Kidney (tissue), 14 donors: ENCODE data around the gene PIK3CB. TPM values are rescaled to one million over a fixed set of nuclear protein-coding genes. Genes with fewer than 3 reads are reported as not detected.
"Not testable (repeated sequence)": the region's sequence is repeated elsewhere in the genome, so short reads cannot be mapped to it uniquely, and the experiment has no call there.

Source experiments
- DNase-seq, 5 donors: peaks; one replicate each; pipeline ENCODE4 v3.0.0-alpha.2; 2013 to 2020
- FAIRE-seq: peaks from 2 replicates; lab custom pipeline; 2012; peaks lifted over from hg19 to GRCh38; lab: Jason Lieb, UNC
- H3K27ac ChIP-seq, 2 donors: one replicate each; pipeline ENCODE4 v1.7.0; 2013; ENCODE audit warnings: low read depth in 2 of 2, low read length in 2 of 2, inconsistent platforms in 1 of 2
- H3K27me3 ChIP-seq: one replicate; pipeline ENCODE4 v1.7.1; 2013; ENCODE audit warnings: low read length, inconsistent platforms; ENCODE audit not compliant: control insufficient read depth, insufficient read depth
- H3K36me3 ChIP-seq, 3 donors: one replicate each; pipeline versions ENCODE4 v1.7.0 to v1.7.1; 2013; ENCODE audit warnings: low read length in 3 of 3, control low read depth in 1 of 3, inconsistent platforms in 1 of 3; ENCODE audit not compliant: insufficient read depth in 3 of 3, control insufficient read depth in 2 of 3
- H3K4me1 ChIP-seq, 3 donors: one replicate each; pipeline versions ENCODE4 v1.7.0 to v1.7.1; 2013; ENCODE audit warnings: low read length in 3 of 3, inconsistent platforms in 1 of 3, low read depth in 1 of 3; ENCODE audit not compliant: control insufficient read depth in 2 of 3, insufficient read depth in 2 of 3
- H3K4me3 ChIP-seq, 3 donors: one replicate each; pipeline versions ENCODE4 v1.7.0 to v1.8.1; 2013; ENCODE audit warnings: low read length in 3 of 3, control low read depth in 1 of 3, inconsistent platforms in 1 of 3
- H3K9ac ChIP-seq, 3 donors: one replicate each; pipeline versions ENCODE4 v1.7.0 to v1.7.1; 2013; ENCODE audit warnings: low read length in 3 of 3, control low read depth in 1 of 3, inconsistent platforms in 1 of 3
- H3K9me3 ChIP-seq, 3 donors: one replicate each; pipeline versions ENCODE4 v1.7.0 to v1.7.1; 2013; ENCODE audit warnings: low read length in 3 of 3, control low read depth in 1 of 3, inconsistent platforms in 1 of 3; ENCODE audit not compliant: control insufficient read depth in 2 of 3, insufficient read depth in 1 of 3
- intact Hi-C: fragments of 100-400 bp; cut with DNase I; formaldehyde crosslinking; loops from one replicate; pipeline ENCODE4 v1.11.1; 2022
- polyA plus RNA-seq: library from polyadenylated mRNA; stranded (reverse); fragments of 350-450 nt; fragmentation: Illumina TruSeq; extraction: RNeasy Lipid Tissue Mini Kit (QIAGEN cat#74804); gene quantifications from one replicate; pipeline ENCODE4 v1.2.3, GENCODE V29; 2014; ENCODE audit warnings: low read depth, low replicate concordance; ENCODE audit not compliant: insufficient read depth
- total RNA-seq: library from RNA; stranded (reverse); fragmentation: NEBNext Ultra II Directional; extraction: Animal tissue kit (Norgen Biotek cat#: 25700); gene quantifications from one replicate; pipeline ENCODE4 v1.2.1, GENCODE V29; 2021
- TF ChIP-seq, protein P1 (sequence below): IDR thresholded peaks from 3 replicates; pipeline ENCODE4 v1.5.1; 2012; ENCODE audit warnings: mild to moderate bottlenecking, moderate library complexity, borderline replicate concordance; ENCODE audit not compliant: insufficient read depth; ENCODE audit errors: extremely low read depth
- donor health status: control.
- donor health status: control.
- donor health status: control.
- donor health status: control.
- donor health status: control.
- donor health status: DM: yes; HTN: yes; CAD: no.
- donor health status: Normal renal cell carcinoma (clear cell type).

Gene PIK3CB
- total and polyA plus RNA-seq, 2 donors from 2014 or later: 20.1 to 48.0 TPM

DNA sequence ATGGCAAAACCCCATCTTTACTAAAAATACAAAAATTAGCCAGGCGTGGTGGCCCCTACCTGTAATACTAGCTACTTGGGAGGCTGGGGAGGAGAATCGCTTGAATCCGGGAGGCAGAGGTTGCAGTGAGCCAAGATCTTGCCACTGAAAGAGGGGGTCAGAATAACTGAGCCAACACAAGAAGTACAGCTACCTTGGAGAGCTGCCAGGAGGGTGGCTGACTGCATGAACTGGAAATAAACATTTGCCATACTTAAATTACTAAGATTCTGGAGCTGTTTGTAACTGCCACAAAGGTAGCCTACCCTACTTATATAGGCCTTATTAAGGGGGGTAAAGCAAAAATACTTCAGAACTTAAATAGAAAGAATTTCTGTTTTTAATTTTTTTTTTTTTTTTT lies 15.4 kb upstream of the PIK3CB start:
- Histone ChIP-seq H3K4me3 (no peak overlapping the region), H3K27me3 (no peaks in the 10 kb centered on the region), H3K9ac (no peak overlapping the region), H3K36me3 (no peaks in the 10 kb centered on the region), H3K4me1 (peaks cover 2 to 6% (median 5%) of the 10 kb centered on the region in 3 donors), H3K27ac (no peak overlapping the region), H3K9me3 (no peaks in the 10 kb centered on the region)
- TF ChIP-seq, protein P1, sequence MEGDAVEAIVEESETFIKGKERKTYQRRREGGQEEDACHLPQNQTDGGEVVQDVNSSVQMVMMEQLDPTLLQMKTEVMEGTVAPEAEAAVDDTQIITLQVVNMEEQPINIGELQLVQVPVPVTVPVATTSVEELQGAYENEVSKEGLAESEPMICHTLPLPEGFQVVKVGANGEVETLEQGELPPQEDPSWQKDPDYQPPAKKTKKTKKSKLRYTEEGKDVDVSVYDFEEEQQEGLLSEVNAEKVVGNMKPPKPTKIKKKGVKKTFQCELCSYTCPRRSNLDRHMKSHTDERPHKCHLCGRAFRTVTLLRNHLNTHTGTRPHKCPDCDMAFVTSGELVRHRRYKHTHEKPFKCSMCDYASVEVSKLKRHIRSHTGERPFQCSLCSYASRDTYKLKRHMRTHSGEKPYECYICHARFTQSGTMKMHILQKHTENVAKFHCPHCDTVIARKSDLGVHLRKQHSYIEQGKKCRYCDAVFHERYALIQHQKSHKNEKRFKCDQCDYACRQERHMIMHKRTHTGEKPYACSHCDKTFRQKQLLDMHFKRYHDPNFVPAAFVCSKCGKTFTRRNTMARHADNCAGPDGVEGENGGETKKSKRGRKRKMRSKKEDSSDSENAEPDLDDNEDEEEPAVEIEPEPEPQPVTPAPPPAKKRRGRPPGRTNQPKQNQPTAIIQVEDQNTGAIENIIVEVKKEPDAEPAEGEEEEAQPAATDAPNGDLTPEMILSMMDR: no peak
- intact Hi-C loops: no loop called here
- peak in 1 of 5 donors; percentile 29 for DNase-seq
- FAIRE-seq: no peak

GRCh38 chr3:138849222-138849940 lies 14.7 kb upstream of the PIK3CB start:
- no peaks in the 10 kb centered on the region for H3K36me3 ChIP-seq
- H3K4me3 ChIP-seq: no peak overlapping the region
- H3K27me3 ChIP-seq: no peaks in the 10 kb centered on the region
- H3K27ac ChIP-seq: no peak overlapping the region
- DNase-seq (no peak), FAIRE-seq (no peak)
- intact Hi-C loops: no loop called here
- no peak overlapping the region for H3K9ac ChIP-seq
- TF ChIP-seq, protein P1: no peak
- H3K9me3 ChIP-seq: no peaks in the 10 kb centered on the region
- H3K4me1 ChIP-seq: peaks cover 2 to 6% (median 5%) of the 10 kb centered on the region in 3 donors

- TF ChIP-seq, protein P1: no peak
- DNase-seq: no peak
- Histone ChIP-seq H3K4me3 (no peak overlapping the region), H3K27me3 (no peaks in the 10 kb centered on the region), H3K9me3 (no peaks in the 10 kb centered on the region), H3K27ac (no peak overlapping the region), H3K36me3 (no peaks in the 10 kb centered on the region), H3K9ac (no peak overlapping the region), H3K4me1 (peaks cover 2 to 6% (median 5%) of the 10 kb centered on the region in 3 donors)
- intact Hi-C loops: no loop called here
- no peak for FAIRE-seq
Observed at GRCh38 chr3:138848696-138849095, 14.0 kb upstream of the PIK3CB start.

DNA sequence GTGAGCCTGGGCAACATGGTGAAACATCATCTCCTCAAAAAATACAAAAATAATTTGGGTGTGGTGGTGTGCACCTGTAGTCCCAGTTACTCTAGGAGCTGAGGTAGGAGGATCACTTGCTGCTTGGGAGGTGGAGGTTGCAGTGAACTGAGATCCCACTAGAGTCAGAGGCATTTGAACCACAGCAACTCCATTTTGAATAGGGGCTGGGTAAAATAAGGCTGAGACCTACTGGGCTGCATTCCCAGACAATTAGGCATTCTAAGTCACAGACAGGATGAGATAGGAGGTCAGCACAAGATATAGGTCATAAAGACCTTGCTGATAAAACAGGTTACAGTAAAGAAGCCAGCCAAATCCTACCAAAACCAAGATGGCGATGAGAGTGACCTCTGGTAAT lies 12.1 kb upstream of the PIK3CB start:
- H3K9me3 ChIP-seq, H3K4me1 ChIP-seq, H3K9ac ChIP-seq, H3K4me3 ChIP-seq, H3K27me3 ChIP-seq, DNase-seq, FAIRE-seq, intact Hi-C loops, H3K36me3 ChIP-seq: not testable (repeated sequence)
- peak overlapping the region in 1 of 2 donors; percentile 63 for H3K27ac ChIP-seq
